Panc1 (cell line): ENCODE data around the gene PPP1R2. TPM values are rescaled to one million over a fixed set of nuclear protein-coding genes. Genes with fewer than 3 reads are reported as not detected.
"Not testable (repeated sequence)": the region's sequence is repeated elsewhere in the genome, so short reads cannot be mapped to it uniquely, and the experiment has no call there.

ENCODE experiments used
- ATAC-seq: fragments of 200-7000 bp; cut with Tn5 transposase; 2 replicates; pipeline ENCODE4 v1.9.1; 2020; ENCODE audit warnings: mild to moderate bottlenecking, moderate library complexity
- BruUV-seq: library from RNA; stranded (reverse); fragments of 400-500 nt; replicated peaks from 2 replicates; lab custom pipeline; 2021; lab: Mats Ljungman, UMichigan
- CTCF ChIA-PET: fragments of 300-600 bp; sonication (Branson Sonifier 250); formaldehyde crosslinking; loops from one replicate; lab custom pipeline; 2022; ENCODE audit warnings: antibody characterized with exemption; lab: Charles Lee
- POLR2A ChIA-PET: fragments of 300-600 bp; sonication (Branson Sonifier 250); formaldehyde crosslinking; loops from one replicate; lab custom pipeline; 2022; ENCODE audit warnings: antibody characterized with exemption; lab: Charles Lee
- DNase-seq: peaks from one replicate; pipeline ENCODE4 v3.0.0-alpha.2; 2010; ENCODE audit warnings: low read depth, low spot score
- H3K27ac ChIP-seq: 2 replicates; pipeline ENCODE4 v1.5.1; 2011; ENCODE audit warnings: mild to moderate bottlenecking, low read length, inconsistent platforms
- H3K27me3 ChIP-seq: fragments of 200-500 bp; sonication (Bioruptor generic); 2 replicates; pipeline ENCODE4 v1.6.0; 2014; ENCODE audit warnings: low read length, inconsistent platforms; ENCODE audit not compliant: control insufficient read depth, insufficient read depth
- H3K36me3 ChIP-seq: fragments of 200-500 bp; sonication (Bioruptor generic); 2 replicates; pipeline ENCODE4 v1.5.1; 2014; ENCODE audit warnings: inconsistent platforms, mild to moderate bottlenecking, low read length, moderate library complexity; ENCODE audit not compliant: control insufficient read depth, insufficient read depth
- H3K4me1 ChIP-seq: 2 replicates; pipeline ENCODE4 v1.5.1; 2011; ENCODE audit warnings: inconsistent platforms, mild to moderate bottlenecking, low read length, moderate library complexity; ENCODE audit not compliant: control insufficient read depth, insufficient read depth
- H3K4me3 ChIP-seq, 2 experiments: 2 replicates each; pipeline ENCODE4 v1.5.1; 2011 to 2012; ENCODE audit warnings: low read depth in 2 of 2, low read length in 2 of 2, mild to moderate bottlenecking in 2 of 2, inconsistent platforms in 1 of 2, moderate library complexity in 1 of 2
- H3K9me3 ChIP-seq: fragments of 200-500 bp; sonication (Bioruptor generic); 2 replicates; pipeline ENCODE4 v1.5.1; 2014; ENCODE audit warnings: low read depth, mild to moderate bottlenecking, inconsistent platforms, low read length, moderate library complexity; ENCODE audit not compliant: control insufficient read depth, insufficient read depth
- CTCF ChIP-seq: fragments of 450-650 bp; IDR thresholded peaks from 2 replicates; pipeline ENCODE4 v1.5.1; 2017; ENCODE audit warnings: mild to moderate bottlenecking
- POLR2AphosphoS5 ChIP-seq: IDR thresholded peaks from 2 replicates; pipeline ENCODE4 v1.6.1; 2012; ENCODE audit warnings: mild to moderate bottlenecking, low read depth, low read length, moderate library complexity
- REST ChIP-seq, 2 experiments: IDR thresholded peaks; 2 replicates each; pipeline ENCODE4 v1.6.1; 2011 to 2012; ENCODE audit warnings: low read depth in 2 of 2, control low read depth in 1 of 2, low read length in 1 of 2, mild to moderate bottlenecking in 1 of 2, moderate library complexity in 1 of 2; ENCODE audit not compliant: insufficient read depth in 1 of 2
- SIN3A ChIP-seq: IDR thresholded peaks from 2 replicates; pipeline ENCODE4 v1.6.1; 2012; ENCODE audit warnings: low read depth, mild to moderate bottlenecking, low read length, moderate library complexity, borderline replicate concordance; ENCODE audit not compliant: insufficient read depth
- TCF7L2 ChIP-seq: IDR thresholded peaks from 2 replicates; pipeline ENCODE4 v1.6.1; 2011; ENCODE audit warnings: mild to moderate bottlenecking, low read depth, low read length, inconsistent platforms
- in situ Hi-C: cut with HindIII; loops from 2 replicates; pipeline ENCODE4 v1.10.0; 2016; ENCODE audit warnings: low sequenced_read_pairs, low pct_unique_long_range_greater_than_20kb
- intact Hi-C: fragments of 100-400 bp; cut with micrococcal nuclease; formaldehyde crosslinking; loops from one replicate; pipeline ENCODE4 v1.10.0; 2022; ENCODE audit not compliant: unreplicated experiment
- total RNA-seq: library from RNA; stranded (reverse); gene quantifications from one replicate; pipeline ENCODE4 v1.2.1, GENCODE V29; 2021; ENCODE audit not compliant: unreplicated experiment

Gene PPP1R2
- total RNA-seq, 1 experiment from 2014 or later: 60.2 TPM

GRCh38 chr3:195591220-195591619, 48.1 kb upstream of the PPP1R2 start:
- no peaks in the 10 kb centered on the region for H3K9me3 ChIP-seq
- in situ Hi-C loops: no loop called here
- no TSS peak for BruUV-seq

GRCh38 chr3:195590381-195590780, 47.3 kb upstream of the PPP1R2 start:
- CTCF ChIA-PET, intact Hi-C loops, H3K36me3 ChIP-seq, in situ Hi-C loops, H3K27ac ChIP-seq, H3K4me1 ChIP-seq, DNase-seq, H3K27me3 ChIP-seq, H3K9me3 ChIP-seq, BruUV-seq, H3K4me3 ChIP-seq, ATAC-seq: not testable (repeated sequence)
- POLR2A ChIA-PET: interaction anchor here (0.5 kb wide), 1 partner anchor 28 kb away, joined by 4 read pairs; no protein-coding TSS in a partner anchor

More at GRCh38 chr3:195591220-195591619, 48.1 kb upstream of the PPP1R2 start:
- ChIA-PET CTCF (no interaction called here), POLR2A (no interaction called here)
- no peaks in the 10 kb centered on the region for H3K27me3 ChIP-seq
- TF ChIP-seq SIN3A: no peak
- TF ChIP-seq POLR2AphosphoS5: no peak
- TF ChIP-seq TCF7L2: no peak
- TF ChIP-seq CTCF: no peak
- TF ChIP-seq REST (IDR thresholded peaks at IDR 0.05; ENCODE audit: insufficient read depth in 1 of 2, low read depth in 2 of 2, low read length in 1 of 2): no peak
- ATAC-seq (no peak), DNase-seq (no peak)
- intact Hi-C loops: no loop called here
- H3K27ac ChIP-seq: no peak overlapping the region
- no peaks in the 10 kb centered on the region for H3K36me3 ChIP-seq
- H3K4me3 ChIP-seq: no peak overlapping the region
- no peaks in the 10 kb centered on the region for H3K4me1 ChIP-seq

GRCh38 chr3:195589796-195590195, 46.7 kb upstream of the PPP1R2 start:
- H3K27me3 ChIP-seq, H3K4me1 ChIP-seq, DNase-seq, ATAC-seq, BruUV-seq, CTCF ChIA-PET, in situ Hi-C loops, H3K27ac ChIP-seq, POLR2A ChIA-PET, H3K36me3 ChIP-seq, H3K4me3 ChIP-seq, intact Hi-C loops, H3K9me3 ChIP-seq: not testable (repeated sequence)
